K562 (cell line): ENCODE results near the gene ZDHHC11. TPM values are rescaled to one million over a fixed set of nuclear protein-coding genes. Genes with fewer than 3 reads are reported as not detected.

Source experiments
- DIDO1 ChIP-seq: fragments of 450-650 bp; IDR thresholded peaks from 2 replicates; pipeline ENCODE4 v1.6.1; 2016; ENCODE audit warnings: low read depth, missing biosample characterization, missing genetic modification characterization
- DMBX1 ChIP-seq: fragments of 250-450 bp; sonication (Bioruptor Pico); IDR thresholded peaks from 2 replicates; pipeline ENCODE4 v1.8.0; 2022; ENCODE audit warnings: inconsistent platforms, mild to moderate bottlenecking, moderate library complexity, borderline replicate concordance
- E2F8 ChIP-seq: fragments of 450-650 bp; IDR thresholded peaks from 2 replicates; pipeline ENCODE4 v1.7.1; 2018; ENCODE audit warnings: mild to moderate bottlenecking, low read depth; ENCODE audit not compliant: partially characterized antibody
- ELF4 ChIP-seq: fragments of 450-650 bp; formaldehyde crosslinking; IDR thresholded peaks from 2 replicates; pipeline ENCODE4 v1.4.0; 2022; ENCODE audit warnings: missing genetic modification characterization
- FOS ChIP-seq: IDR thresholded peaks from 3 replicates; pipeline ENCODE4 v1.6.1; 2011; ENCODE audit not compliant: insufficient read length; ENCODE audit errors: extremely low read depth
- GATA2 ChIP-seq: sonication (generic); formaldehyde crosslinking; IDR thresholded peaks from 2 replicates; pipeline ENCODE4 v1.4.0; 2020; ENCODE audit warnings: mild to moderate bottlenecking, missing genetic modification reagents
- HDAC6 ChIP-seq: IDR thresholded peaks from 2 replicates; pipeline ENCODE4 v1.6.1; 2012; ENCODE audit warnings: low read depth, mild to moderate bottlenecking, control low read depth, inconsistent platforms, low read length, moderate library complexity
- HES1 ChIP-seq: fragments of 450-650 bp; IDR thresholded peaks from 2 replicates; pipeline ENCODE4 v1.6.1; 2016; ENCODE audit warnings: low read depth, mild to moderate bottlenecking, moderate library complexity
- HOMEZ ChIP-seq: fragments of 250-450 bp; sonication (Bioruptor Pico); IDR thresholded peaks from 2 replicates; pipeline ENCODE4 v1.4.0; 2020; ENCODE audit warnings: mild to moderate bottlenecking, moderate library complexity
- IFI16 ChIP-seq: fragments of 250-450 bp; sonication (Bioruptor Pico); IDR thresholded peaks from 2 replicates; pipeline ENCODE4 v2.1.2; 2022; ENCODE audit warnings: mild to moderate bottlenecking, inconsistent platforms
- LEF1 ChIP-seq: fragments of 450-650 bp; IDR thresholded peaks from 2 replicates; pipeline ENCODE4 v1.6.1; 2016; ENCODE audit warnings: mild to moderate bottlenecking
- RHOXF2B ChIP-seq: fragments of 250-450 bp; sonication (Bioruptor Pico); conservative IDR thresholded peaks from 2 replicates; pipeline ENCODE4 v1.5.1; 2021
- RNF2 ChIP-seq: sonication (generic); IDR thresholded peaks from 2 replicates; pipeline ENCODE4 v1.6.1; 2016
- TAL1 ChIP-seq: fragments of 450-650 bp; IDR thresholded peaks from 2 replicates; pipeline ENCODE4 v1.6.1; 2016; ENCODE audit warnings: mild to moderate bottlenecking
- TCF3 ChIP-seq: sonication (generic); formaldehyde crosslinking; IDR thresholded peaks from 2 replicates; pipeline ENCODE4 v1.4.0; 2020; ENCODE audit warnings: mild to moderate bottlenecking, missing genetic modification reagents
- USF2 ChIP-seq: sonication (generic); formaldehyde crosslinking; IDR thresholded peaks from 2 replicates; pipeline ENCODE4 v1.5.0; 2020; ENCODE audit warnings: missing genetic modification reagents
- ZNF124 ChIP-seq: sonication (generic); formaldehyde crosslinking; IDR thresholded peaks from 2 replicates; pipeline ENCODE4 v1.8.1; 2022; ENCODE audit warnings: missing genetic modification reagents
- ZNF444 ChIP-seq: fragments of 250-450 bp; sonication (Bioruptor Pico); IDR thresholded peaks from 2 replicates; pipeline ENCODE4 v1.4.0; 2020; ENCODE audit warnings: mild to moderate bottlenecking, moderate library complexity
- ZNF639 ChIP-seq, 2 experiments: fragments of 200-800 bp in 1 of 2; sonication (Bioruptor generic) in 1 of 2; sonication (generic) in 1 of 2; formaldehyde crosslinking in 1 of 2; IDR thresholded peaks in 1 of 2; conservative IDR thresholded peaks in 1 of 2; 2 replicates each; pipeline versions ENCODE4 v1.5.0 to v1.6.1; 2016 to 2020; ENCODE audit warnings: missing compliant biosample characterization in 1 of 2, missing genetic modification characterization in 1 of 2, missing genetic modification reagents in 1 of 2
- polyA plus RNA-seq, 8 experiments: library from polyadenylated mRNA; depleted of rRNA in 4 of 8; stranded (reverse) in 5 of 8; unstranded in 3 of 8; fragments of >200 nt; fragmentation: Nextera tagmentation in 2 of 8; fragmentation: Illumina TruSeq in 1 of 8; extraction: Ambion mirVana in 2 of 8; extraction: Trizol in 1 of 8; gene quantifications; 2 replicates each; pipeline versions ENCODE4 v1.2.1 to v1.2.3, GENCODE V29; 2011 to 2014; ENCODE audit warnings: inconsistent platforms in 1 of 8, missing spikeins in 1 of 8
- total RNA-seq, 7 experiments: library from RNA; depleted of rRNA in 6 of 7; stranded (reverse); fragments of >200 nt in 6 of 7; fragmentation: Illumina TruSeq in 2 of 7; extraction: Trizol in 2 of 7; gene quantifications; 2 replicates each; pipeline versions ENCODE4 v1.2.1 to v1.2.3, GENCODE V29; 2011 to 2021; ENCODE audit warnings: low replicate concordance in 1 of 7
- TF ChIP-seq, protein P1 (sequence below): fragments of 450-650 bp; IDR thresholded peaks from 2 replicates; pipeline ENCODE4 v1.6.1; 2016

Gene ZDHHC11
- total and polyA plus RNA-seq, 9 of the 15 experiments (the other 6 are each of a cell fraction or from before 2014, with no cell fraction given) = 0.07 to 2.3 (median 0.52) TPM

DNA sequence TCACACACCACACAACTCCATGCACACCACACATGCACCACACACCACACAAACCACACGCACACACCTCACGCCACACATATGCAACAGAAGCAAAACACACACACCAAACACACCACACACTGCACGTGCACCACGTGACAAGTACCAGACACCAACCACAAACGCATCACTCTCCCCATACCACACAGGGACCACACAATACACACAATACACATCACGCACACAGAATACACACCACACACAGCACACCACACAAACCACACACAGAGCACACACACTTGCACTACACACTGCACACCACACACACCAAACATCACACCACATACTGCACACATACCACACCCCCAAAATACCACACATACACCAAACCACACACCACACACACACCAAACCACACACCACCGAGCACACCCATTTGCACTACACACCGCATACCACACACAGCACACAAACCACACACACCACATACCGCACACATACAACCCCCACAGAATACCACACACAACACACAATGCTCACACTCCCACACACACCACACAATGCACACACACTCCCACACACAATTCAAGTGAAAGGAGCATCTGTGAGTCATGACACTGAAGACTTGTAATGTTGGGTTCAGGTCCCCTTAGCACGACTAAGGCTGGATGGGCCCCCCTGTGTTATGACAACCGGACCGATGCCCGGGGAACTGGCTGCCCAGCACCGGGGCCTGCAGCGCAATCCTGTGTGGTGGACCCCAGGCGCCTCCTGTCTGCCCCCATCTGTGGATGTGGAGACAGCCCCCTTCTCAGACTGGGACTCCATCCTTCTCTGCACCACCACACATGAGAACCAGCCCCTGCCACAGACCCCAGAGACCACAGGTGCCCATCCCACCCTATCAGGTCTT is 6.0 kb upstream of the ZDHHC11 start (continued):
- TF ChIP-seq ZNF639 (CRISPR knock-in tag; conservative IDR thresholded peaks at IDR 0.05 in 1 of 2, IDR thresholded peaks at IDR 0.05 in 1 of 2) (no peak), USF2 (no peak), E2F8 (no peak), HOMEZ (CRISPR knock-in tag) (no peak), DMBX1 (CRISPR knock-in tag) (no peak), LEF1 (no peak), DIDO1 (no peak), HDAC6 (no peak), RHOXF2B (CRISPR knock-in tag) (no peak), GATA2 (no peak), IFI16 (CRISPR knock-in tag) (no peak), TAL1 (no peak), HES1 (no peak), ZNF444 (no peak), FOS (no peak), ELF4 (peak; percentile 42; the same call in 1 of the 2 replicates), RNF2 (no peak), ZNF124 (CRISPR knock-in tag) (no peak), TCF3 (CRISPR knock-in tag) (no peak)
- TF ChIP-seq, protein P1, sequence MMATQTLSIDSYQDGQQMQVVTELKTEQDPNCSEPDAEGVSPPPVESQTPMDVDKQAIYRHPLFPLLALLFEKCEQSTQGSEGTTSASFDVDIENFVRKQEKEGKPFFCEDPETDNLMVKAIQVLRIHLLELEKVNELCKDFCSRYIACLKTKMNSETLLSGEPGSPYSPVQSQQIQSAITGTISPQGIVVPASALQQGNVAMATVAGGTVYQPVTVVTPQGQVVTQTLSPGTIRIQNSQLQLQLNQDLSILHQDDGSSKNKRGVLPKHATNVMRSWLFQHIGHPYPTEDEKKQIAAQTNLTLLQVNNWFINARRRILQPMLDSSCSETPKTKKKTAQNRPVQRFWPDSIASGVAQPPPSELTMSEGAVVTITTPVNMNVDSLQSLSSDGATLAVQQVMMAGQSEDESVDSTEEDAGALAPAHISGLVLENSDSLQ = no peak
